Gastrocnemius medialis (tissue), 4 donors: ENCODE measurements around the gene BCL2. TPM values are rescaled to one million over a fixed set of nuclear protein-coding genes. Genes with fewer than 3 reads are reported as not detected.

Experiments used
- ATAC-seq, 2 donors: fragments of 150-250 bp; one replicate each; pipeline ENCODE4 v1.9.1; 2016
- DNase-seq, 2 donors: peaks; one replicate each; pipeline ENCODE4 v3.0.0-alpha.2; 2019
- H3K27ac ChIP-seq, 4 donors: fragments of 200-600 bp; sonication (generic); 1 replicate in 1 of 4; 2 replicates in 3 of 4; pipeline ENCODE4 v1.5.1; 2016 to 2018; ENCODE audit warnings: mild to moderate bottlenecking in 2 of 4, moderate library complexity in 1 of 4
- H3K27me3 ChIP-seq, 3 donors: fragments of 200-600 bp; sonication (generic) in 2 of 3; 1 replicate in 1 of 3; 2 replicates in 2 of 3; pipeline versions ENCODE4 v1.5.1 to v1.6.0; 2016 to 2019; ENCODE audit warnings: mild to moderate bottlenecking in 1 of 3, moderate library complexity in 1 of 3
- H3K36me3 ChIP-seq, 2 donors: fragments of 200-600 bp; sonication (generic) in 1 of 2; one replicate each; pipeline ENCODE4 v1.5.1; 2017 to 2018
- H3K4me1 ChIP-seq, 2 donors: fragments of 200-600 bp; sonication (generic) in 1 of 2; one replicate each; pipeline ENCODE4 v1.5.1; 2016 to 2017; ENCODE audit warnings: mild to moderate bottlenecking in 2 of 2
- H3K4me3 ChIP-seq, 4 donors: fragments of 200-600 bp; sonication (generic) in 3 of 4; 1 replicate in 1 of 4; 2 replicates in 3 of 4; pipeline ENCODE4 v1.5.1; 2016 to 2019; ENCODE audit warnings: mild to moderate bottlenecking in 2 of 4
- H3K9me3 ChIP-seq, 3 donors: fragments of 200-600 bp; sonication (generic) in 2 of 3; 1 replicate in 1 of 3; 2 replicates in 2 of 3; pipeline ENCODE4 v1.5.1; 2016 to 2019
- POLR2A ChIP-seq, 2 donors: fragments of 450-650 bp; IDR thresholded peaks; one replicate each; pipeline ENCODE4 v1.6.1; 2017; ENCODE audit warnings: antibody characterized with exemption in 2 of 2, mild to moderate bottlenecking in 2 of 2, moderate library complexity in 2 of 2
- in situ Hi-C, 4 donors: fragments of 200-750 bp; cut with MboI; loops; one replicate each; pipeline versions ENCODE4 v1.15.0 to v1.8.0; 2017; ENCODE audit warnings: low sequenced_read_pairs in 4 of 4
- intact Hi-C: fragments of 100-400 bp; cut with DNase I; formaldehyde crosslinking; loops from one replicate; pipeline ENCODE4 v1.15.1; 2023; ENCODE audit warnings: low total_unique reads
- total RNA-seq, 4 donors: library from RNA; depleted of rRNA; stranded (reverse); fragments of >200 nt; gene quantifications; one replicate each; pipeline versions ENCODE4 v1.1.0 to v1.2.3, GENCODE V29; 2016
- TF ChIP-seq, protein P1 (sequence below), 5 experiments: fragments of 450-650 bp in 3 of 5; fragments of 200-600 bp in 2 of 5; sonication (generic) in 2 of 5; IDR thresholded peaks in 4 of 5; conservative IDR thresholded peaks in 1 of 5; 1 replicate in 4 of 5; 2 replicates in 1 of 5; pipeline ENCODE4 v1.5.1; 2016 to 2019; ENCODE audit warnings: antibody characterized with exemption in 5 of 5, mild to moderate bottlenecking in 3 of 5, moderate library complexity in 3 of 5

BCL2 gene
- total RNA-seq, 4 donors from 2014 or later = 6.2 to 20.4 (median 13.7) TPM

DNA sequence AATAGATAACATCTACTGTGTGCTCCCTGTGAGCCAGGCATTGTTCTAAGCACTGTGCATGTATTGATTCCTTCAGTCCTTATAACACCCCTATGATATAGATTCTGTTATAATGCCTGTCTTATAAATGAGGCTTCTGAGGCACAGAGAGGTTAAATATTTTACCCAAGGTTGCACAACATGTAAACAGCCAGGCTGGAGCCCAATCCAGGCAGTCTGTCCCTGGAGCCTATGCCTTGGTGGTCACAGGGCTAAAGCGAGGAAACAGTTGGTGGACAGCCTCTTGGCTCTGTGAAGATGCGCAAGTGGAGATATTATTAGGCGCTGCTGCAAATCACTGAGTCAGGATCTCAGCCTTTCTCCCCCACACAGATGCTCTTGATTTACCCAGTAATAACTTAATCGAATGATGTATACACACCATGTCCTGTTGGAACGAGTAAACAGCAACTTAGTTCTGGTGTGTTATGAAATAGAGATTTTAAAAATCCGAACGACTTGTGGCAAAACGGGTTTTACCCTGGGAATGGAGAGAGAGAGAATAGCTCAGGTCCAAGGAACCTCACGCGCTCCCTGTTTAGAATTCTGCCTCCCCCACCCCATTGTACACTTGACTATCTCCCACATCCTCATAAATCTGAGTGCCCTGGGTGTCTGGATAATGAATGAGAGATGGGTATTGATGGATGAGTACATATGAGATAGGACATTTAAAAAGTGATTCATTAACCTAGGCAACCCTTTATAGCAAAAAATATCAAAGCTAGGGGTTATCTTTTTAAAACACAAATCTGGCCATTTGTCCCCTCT, 231.9 kb downstream of the BCL2 start:
- DNase-seq = no peak
- H3K4me1 ChIP-seq = no peaks in the 10 kb centered on the region
- H3K9me3 ChIP-seq = no peaks in the 10 kb centered on the region
- H3K27ac ChIP-seq = no peak overlapping the region
- intact Hi-C loops = no loop called here
- H3K36me3 ChIP-seq = no peaks in the 10 kb centered on the region
- no peaks in the 10 kb centered on the region for H3K27me3 ChIP-seq
- TF ChIP-seq POLR2A (IDR thresholded peaks at IDR 0.05) = no peak
- TF ChIP-seq, protein P1, sequence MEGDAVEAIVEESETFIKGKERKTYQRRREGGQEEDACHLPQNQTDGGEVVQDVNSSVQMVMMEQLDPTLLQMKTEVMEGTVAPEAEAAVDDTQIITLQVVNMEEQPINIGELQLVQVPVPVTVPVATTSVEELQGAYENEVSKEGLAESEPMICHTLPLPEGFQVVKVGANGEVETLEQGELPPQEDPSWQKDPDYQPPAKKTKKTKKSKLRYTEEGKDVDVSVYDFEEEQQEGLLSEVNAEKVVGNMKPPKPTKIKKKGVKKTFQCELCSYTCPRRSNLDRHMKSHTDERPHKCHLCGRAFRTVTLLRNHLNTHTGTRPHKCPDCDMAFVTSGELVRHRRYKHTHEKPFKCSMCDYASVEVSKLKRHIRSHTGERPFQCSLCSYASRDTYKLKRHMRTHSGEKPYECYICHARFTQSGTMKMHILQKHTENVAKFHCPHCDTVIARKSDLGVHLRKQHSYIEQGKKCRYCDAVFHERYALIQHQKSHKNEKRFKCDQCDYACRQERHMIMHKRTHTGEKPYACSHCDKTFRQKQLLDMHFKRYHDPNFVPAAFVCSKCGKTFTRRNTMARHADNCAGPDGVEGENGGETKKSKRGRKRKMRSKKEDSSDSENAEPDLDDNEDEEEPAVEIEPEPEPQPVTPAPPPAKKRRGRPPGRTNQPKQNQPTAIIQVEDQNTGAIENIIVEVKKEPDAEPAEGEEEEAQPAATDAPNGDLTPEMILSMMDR (IDR thresholded peaks at IDR 0.05 in 4 of 5, conservative IDR thresholded peaks at IDR 0.05 in 1 of 5) = no peak
- no peak overlapping the region for H3K4me3 ChIP-seq
- ATAC-seq = no peak
- in situ Hi-C loops = no loop called here

DNA sequence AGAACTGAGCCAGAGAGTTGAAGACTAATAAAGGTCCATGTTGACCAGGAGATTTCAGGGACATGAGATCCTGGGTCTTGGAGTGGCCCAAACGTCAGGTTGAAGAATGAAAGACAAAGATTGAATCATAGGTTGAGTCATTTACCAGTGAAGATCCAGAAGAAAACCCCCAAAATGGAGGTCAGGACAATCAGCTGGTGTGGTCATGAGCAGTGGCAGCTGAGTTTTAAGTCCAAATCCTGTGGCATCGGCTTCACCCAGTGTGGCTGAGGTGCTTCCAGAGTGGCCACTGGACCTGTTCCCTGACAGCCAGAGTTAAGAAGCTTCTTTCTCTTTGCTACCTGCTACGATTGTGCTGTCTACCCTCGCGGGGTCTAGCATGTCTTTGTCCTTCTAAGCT, 234.0 kb downstream of the BCL2 start:
- in situ Hi-C loops = no loop called here
- no peak for ATAC-seq
- TF ChIP-seq, protein P1 (IDR thresholded peaks at IDR 0.05 in 4 of 5, conservative IDR thresholded peaks at IDR 0.05 in 1 of 5) = no peak
- TF ChIP-seq POLR2A (IDR thresholded peaks at IDR 0.05) = no peak

DNA sequence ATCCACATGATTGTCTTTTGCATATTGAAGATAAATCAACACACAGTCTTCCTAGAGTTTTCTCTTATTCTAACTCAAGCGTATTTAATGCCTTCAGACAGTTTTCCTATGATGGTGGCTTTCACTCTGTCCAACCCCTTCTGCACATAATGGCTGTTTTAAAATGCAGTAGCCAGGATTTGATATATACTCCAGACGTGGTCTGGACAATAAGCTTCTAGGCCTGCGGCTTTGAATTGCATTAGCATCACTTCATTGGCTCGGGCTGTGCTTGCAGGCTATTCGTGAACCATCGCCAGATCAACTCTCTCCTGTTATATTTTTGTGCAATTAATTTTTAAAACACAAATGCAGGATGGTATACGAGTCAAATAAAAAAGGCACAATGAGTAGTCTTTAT, 235.3 kb downstream of the BCL2 start:
- ATAC-seq = no peak
- Histone ChIP-seq H3K9me3 (no peaks in the 10 kb centered on the region), H3K4me1 (no peaks in the 10 kb centered on the region), H3K36me3 (no peaks in the 10 kb centered on the region), H3K27me3 (no peaks in the 10 kb centered on the region), H3K4me3 (no peak overlapping the region), H3K27ac (no peak overlapping the region)
- no peak for DNase-seq
- TF ChIP-seq, protein P1 (IDR thresholded peaks at IDR 0.05 in 4 of 5, conservative IDR thresholded peaks at IDR 0.05 in 1 of 5) = no peak
- TF ChIP-seq POLR2A (IDR thresholded peaks at IDR 0.05) = no peak
- in situ Hi-C loops = no loop called here
- intact Hi-C loops = no loop called here

More for the DNA sequence above, 234.0 kb downstream of the BCL2 start:
- DNase-seq = no peak
- H3K4me3 ChIP-seq = no peak overlapping the region
- no peaks in the 10 kb centered on the region for H3K36me3 ChIP-seq
- intact Hi-C loops = no loop called here
- no peaks in the 10 kb centered on the region for H3K4me1 ChIP-seq
- no peak overlapping the region for H3K27ac ChIP-seq
- H3K27me3 ChIP-seq = no peaks in the 10 kb centered on the region
- no peaks in the 10 kb centered on the region for H3K9me3 ChIP-seq

DNA sequence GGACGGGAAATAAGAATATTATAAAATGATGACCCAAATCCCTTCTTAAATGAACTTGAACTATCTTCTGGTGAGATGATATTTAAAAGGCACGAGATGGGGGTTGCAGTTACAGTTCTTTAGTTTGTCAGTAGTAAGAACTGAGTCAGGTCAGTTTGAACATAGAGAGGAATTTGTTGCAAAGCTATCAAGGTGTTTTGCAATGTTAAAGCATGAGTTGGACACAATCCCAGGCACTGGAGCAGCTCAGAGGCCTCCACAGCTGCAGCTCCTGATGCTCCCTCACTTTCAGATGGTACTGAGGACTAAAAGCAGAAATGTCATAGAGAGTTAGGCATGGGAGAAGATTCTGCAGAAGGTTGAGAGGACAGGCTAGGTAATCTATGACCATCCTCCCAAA, 236.0 kb downstream of the BCL2 start:
- Histone ChIP-seq H3K36me3 (no peaks in the 10 kb centered on the region), H3K4me3 (no peak overlapping the region), H3K4me1 (no peaks in the 10 kb centered on the region), H3K27ac (no peak overlapping the region), H3K9me3 (no peaks in the 10 kb centered on the region), H3K27me3 (no peaks in the 10 kb centered on the region)
- TF ChIP-seq POLR2A (IDR thresholded peaks at IDR 0.05) = no peak
- TF ChIP-seq, protein P1 (IDR thresholded peaks at IDR 0.05 in 4 of 5, conservative IDR thresholded peaks at IDR 0.05 in 1 of 5) = no peak
- intact Hi-C loops (no loop called here), in situ Hi-C loops (no loop called here)
- no peak for ATAC-seq
- DNase-seq = no peak
